Measurements from ENCODE around the gene TNIK.

The TNIK gene

DNA sequence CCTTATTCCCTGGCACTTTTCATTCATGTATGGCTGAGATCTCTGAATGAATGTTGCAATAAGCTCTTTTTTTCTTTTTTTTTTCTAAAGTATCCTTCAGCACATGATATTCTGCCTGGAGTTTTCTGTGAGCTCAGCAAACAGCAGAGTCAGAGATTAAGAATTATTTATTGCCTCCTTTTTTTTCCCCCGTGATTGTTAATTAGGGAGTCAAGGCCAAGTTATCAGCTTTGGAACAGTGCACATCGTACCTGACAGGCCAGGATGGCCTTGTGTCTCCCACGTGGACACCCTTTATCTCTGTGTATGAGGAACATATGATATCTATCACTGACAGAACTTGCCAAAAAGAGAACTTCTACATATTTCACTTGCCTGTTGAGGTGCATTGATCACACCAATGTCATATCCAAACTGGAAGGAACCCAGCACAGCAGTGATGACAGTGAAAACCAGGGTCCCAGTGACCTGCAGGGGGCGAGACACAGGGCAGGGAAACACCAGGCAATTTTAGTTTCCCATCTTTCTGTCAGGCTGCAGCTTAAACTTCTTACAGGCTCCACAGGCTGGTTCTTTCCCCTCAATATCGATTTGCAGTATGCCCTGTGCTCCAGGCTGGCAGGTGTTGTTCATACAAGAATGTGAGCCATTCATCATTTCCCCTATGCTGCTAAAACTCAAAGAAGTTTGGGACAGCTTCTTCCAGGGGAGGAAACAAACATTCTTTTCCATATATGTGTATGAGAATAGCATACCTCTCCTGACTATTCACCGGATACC is 441.9 kb downstream of the TNIK start:
- FAIRE-seq, result no peak
- TF ChIP-seq PAX5 (IDR thresholded peaks at IDR 0.05; ENCODE audit: insufficient read depth, low read length, severe bottlenecking) (no peak), SPI1 (IDR thresholded peaks at IDR 0.05; ENCODE audit: low read depth, low read length) (no peak), TAF1 (IDR thresholded peaks at IDR 0.05; ENCODE audit: low read depth, low read length) (no peak), POU2F2 (IDR thresholded peaks at IDR 0.05; ENCODE audit: low read depth, low read length) (no peak), POLR2A (IDR thresholded peaks at IDR 0.05; ENCODE audit: low read depth, low read length) (no peak), POLR2AphosphoS5 (IDR thresholded peaks at IDR 0.05; ENCODE audit: low read depth, low read length) (no peak)
- no peak for DNase-seq (ENCODE audit: insufficient read length, low spot score)

DNA sequence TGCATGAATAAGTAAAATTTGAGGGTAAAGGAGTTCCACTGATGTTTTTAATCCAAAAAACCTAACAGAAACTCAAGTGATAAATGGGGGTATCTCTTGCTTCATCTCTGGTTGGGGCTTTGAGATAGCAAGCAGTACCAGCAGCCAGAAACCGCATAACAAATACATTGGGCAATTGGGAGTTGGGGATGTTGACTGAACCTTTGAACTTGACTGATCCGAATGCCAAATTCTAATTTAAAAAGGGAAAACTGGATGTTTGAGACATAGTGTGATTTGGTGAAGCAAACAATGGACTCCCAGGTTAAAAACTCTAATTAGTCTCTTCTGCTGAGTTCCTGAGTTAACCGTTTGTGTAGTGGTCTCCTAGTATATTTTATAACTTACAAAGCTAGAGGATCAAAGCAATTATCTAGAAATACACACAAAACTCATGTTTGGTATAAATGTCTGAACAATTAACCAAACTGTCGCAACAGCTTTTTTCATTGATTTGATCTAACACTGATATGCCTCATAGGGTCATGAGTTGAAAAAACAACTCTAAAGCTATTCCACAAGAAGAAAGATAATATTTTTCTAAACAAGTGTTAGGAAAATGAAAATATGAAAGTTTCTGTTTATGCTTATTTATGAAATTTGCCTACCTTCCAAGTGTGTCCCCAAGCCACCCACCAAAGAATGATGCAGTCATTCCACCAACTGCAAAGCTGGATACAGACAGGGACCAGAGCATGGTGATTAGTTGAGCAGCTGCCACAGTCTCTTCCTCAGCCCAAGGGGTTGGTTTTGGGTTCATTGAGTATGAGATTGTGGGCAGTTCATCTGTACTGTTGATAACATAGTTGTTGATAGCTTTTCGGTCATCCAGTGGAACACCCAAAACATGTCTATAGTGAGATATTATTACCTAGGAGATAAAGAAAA is 446.1 kb downstream of the TNIK start:
- FAIRE-seq (no peak), DNase-seq (ENCODE audit: insufficient read length, low spot score) (no peak)
- TF ChIP-seq SPI1 (IDR thresholded peaks at IDR 0.05; ENCODE audit: low read depth, low read length) (no peak), POLR2AphosphoS5 (IDR thresholded peaks at IDR 0.05; ENCODE audit: low read depth, low read length) (no peak), POLR2A (IDR thresholded peaks at IDR 0.05; ENCODE audit: low read depth, low read length) (no peak), POU2F2 (IDR thresholded peaks at IDR 0.05; ENCODE audit: low read depth, low read length) (no peak), TAF1 (IDR thresholded peaks at IDR 0.05; ENCODE audit: low read depth, low read length) (no peak)

DNA sequence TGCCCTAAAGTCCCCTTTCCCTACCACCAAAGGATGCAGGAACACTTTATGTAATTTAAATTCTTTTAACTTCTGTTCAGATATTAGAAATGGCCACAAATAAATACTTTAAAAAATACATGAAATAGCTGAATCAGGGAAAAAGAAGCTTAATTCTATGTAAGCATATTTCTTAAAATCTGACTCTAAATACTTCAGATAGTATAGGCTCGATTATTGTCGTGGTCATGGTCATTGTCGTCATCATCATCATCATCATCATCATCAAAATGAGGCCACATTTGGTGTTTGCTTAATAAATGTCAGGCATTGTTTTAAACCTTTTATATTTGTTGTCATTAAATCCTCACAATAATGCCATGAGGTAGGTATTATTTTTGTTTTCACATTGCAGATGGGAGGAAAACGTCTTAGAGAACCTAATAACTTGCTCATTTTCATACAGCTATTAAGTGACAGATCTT is 448.3 kb downstream of the TNIK start:
- FAIRE-seq (no peak), DNase-seq (ENCODE audit: insufficient read length, low spot score) (no peak)
- TF ChIP-seq TAF1 (IDR thresholded peaks at IDR 0.05; ENCODE audit: low read depth, low read length) (no peak), SPI1 (IDR thresholded peaks at IDR 0.05; ENCODE audit: low read depth, low read length) (no peak), PAX5 (IDR thresholded peaks at IDR 0.05; ENCODE audit: insufficient read depth, low read length, severe bottlenecking) (no peak), POLR2AphosphoS5 (IDR thresholded peaks at IDR 0.05; ENCODE audit: low read depth, low read length) (no peak), POU2F2 (IDR thresholded peaks at IDR 0.05; ENCODE audit: low read depth, low read length) (no peak), POLR2A (IDR thresholded peaks at IDR 0.05; ENCODE audit: low read depth, low read length) (no peak)

All from GM12891 (cell line).